ENCODE data around the gene GNG7.

The GNG7 gene

DNA sequence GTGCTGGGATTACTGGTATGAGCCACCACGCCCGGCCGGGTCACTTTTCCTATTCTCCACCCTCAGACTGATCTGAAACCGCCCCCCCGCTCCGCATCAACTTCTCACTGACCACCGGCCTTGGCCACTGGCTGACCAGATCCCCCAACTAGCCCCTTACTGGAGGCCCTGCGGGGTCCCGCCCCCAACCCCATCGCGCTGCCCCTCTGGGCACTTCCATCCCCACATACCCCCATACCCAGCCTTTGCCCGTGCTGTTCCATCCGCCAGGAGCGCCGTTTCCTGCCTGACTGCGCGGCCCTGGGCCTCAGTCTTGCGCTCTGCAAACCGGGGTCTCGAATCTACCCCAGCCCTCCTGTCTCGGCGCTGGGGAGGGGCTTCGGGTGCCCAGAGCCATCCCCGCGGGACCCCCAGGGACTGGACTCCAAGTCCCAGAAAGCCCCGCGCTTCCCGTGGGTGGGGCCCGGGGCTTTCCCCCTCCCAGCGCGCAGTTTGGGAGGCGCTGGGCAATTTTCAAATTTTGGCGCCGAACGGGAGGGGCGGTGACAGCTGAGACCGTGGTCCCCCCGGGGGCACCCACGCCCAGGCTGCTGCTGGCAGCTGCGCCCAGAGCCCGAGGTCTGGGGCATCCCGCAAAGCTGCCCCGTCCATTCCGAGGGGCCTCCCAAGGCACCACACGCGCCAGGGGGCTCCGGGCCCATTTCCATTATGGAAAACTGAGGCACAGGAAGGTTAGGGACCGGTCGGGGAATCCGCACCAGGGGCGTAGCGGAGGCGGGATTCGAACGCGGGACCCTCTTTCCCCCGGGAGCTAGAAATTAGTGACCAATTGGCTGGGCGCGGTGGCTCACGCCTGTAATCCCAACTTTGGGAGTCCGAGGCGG lies 240.5 kb downstream of the GNG7 start:
- H4K20me1 ChIP-seq (ENCODE audit: insufficient read depth, low read length) = no peaks in the 10 kb centered on the region
- no peaks in the 10 kb centered on the region for H3K9me3 ChIP-seq (ENCODE audit: insufficient read depth, low read length)
- H3K4me2 ChIP-seq (ENCODE audit: low read length) = peak overlapping the region; percentile 74
- no peaks in the 10 kb centered on the region for H3K36me3 ChIP-seq (replicated peaks; ENCODE audit: low read depth, low read length)
- H2AFZ ChIP-seq (ENCODE audit: low read depth, low read length) = peak overlapping the region; percentile 89
- H3K4me1 ChIP-seq (ENCODE audit: low read length) = peaks cover 11% of the 10 kb centered on the region
- peaks cover 3% of the 10 kb centered on the region for H3K79me2 ChIP-seq (ENCODE audit: low read length)
- TF ChIP-seq, protein P1, sequence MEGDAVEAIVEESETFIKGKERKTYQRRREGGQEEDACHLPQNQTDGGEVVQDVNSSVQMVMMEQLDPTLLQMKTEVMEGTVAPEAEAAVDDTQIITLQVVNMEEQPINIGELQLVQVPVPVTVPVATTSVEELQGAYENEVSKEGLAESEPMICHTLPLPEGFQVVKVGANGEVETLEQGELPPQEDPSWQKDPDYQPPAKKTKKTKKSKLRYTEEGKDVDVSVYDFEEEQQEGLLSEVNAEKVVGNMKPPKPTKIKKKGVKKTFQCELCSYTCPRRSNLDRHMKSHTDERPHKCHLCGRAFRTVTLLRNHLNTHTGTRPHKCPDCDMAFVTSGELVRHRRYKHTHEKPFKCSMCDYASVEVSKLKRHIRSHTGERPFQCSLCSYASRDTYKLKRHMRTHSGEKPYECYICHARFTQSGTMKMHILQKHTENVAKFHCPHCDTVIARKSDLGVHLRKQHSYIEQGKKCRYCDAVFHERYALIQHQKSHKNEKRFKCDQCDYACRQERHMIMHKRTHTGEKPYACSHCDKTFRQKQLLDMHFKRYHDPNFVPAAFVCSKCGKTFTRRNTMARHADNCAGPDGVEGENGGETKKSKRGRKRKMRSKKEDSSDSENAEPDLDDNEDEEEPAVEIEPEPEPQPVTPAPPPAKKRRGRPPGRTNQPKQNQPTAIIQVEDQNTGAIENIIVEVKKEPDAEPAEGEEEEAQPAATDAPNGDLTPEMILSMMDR (IDR thresholded peaks at IDR 0.05; ENCODE audit: low read depth, low read length) = peak; percentile 12; the same call in 1 of the 2 replicates
- TF ChIP-seq EZH2phosphoT487 (IDR thresholded peaks at IDR 0.05; ENCODE audit: low read depth) = no peak
- H3K27me3 ChIP-seq (ENCODE audit: low read depth, low read length) = no peaks in the 10 kb centered on the region
- peak overlapping the region; percentile 93 for H3K4me3 ChIP-seq (ENCODE audit: low read length)
- peak overlapping the region; percentile 79 for H3K9ac ChIP-seq (ENCODE audit: low read length)
- peak overlapping the region; percentile 47 for H3K27ac ChIP-seq (ENCODE audit: low read length)
